ENCODE results near the gene PSMB7.

DNA sequence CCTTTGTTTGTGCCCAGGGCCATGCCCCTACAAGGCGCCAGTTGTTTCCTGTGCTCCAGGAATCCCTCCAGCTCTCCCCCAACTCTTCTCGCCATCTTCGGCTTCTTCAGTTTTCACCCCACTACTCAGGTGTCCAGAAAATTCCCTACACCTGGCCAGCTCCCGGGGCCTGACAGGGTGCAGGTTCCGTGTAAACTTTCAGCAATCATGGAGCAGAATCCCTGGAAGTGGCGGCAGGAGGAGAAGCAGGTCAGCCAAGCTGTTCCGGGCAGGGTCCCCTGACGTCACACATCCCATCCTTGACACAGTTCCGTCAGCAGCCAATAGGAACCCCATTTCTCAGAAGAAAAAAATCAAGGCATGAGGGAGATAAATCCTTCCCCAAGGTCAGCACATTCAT, 22.8 kb upstream of the PSMB7 start:
- TF ChIP-seq, protein P1, sequence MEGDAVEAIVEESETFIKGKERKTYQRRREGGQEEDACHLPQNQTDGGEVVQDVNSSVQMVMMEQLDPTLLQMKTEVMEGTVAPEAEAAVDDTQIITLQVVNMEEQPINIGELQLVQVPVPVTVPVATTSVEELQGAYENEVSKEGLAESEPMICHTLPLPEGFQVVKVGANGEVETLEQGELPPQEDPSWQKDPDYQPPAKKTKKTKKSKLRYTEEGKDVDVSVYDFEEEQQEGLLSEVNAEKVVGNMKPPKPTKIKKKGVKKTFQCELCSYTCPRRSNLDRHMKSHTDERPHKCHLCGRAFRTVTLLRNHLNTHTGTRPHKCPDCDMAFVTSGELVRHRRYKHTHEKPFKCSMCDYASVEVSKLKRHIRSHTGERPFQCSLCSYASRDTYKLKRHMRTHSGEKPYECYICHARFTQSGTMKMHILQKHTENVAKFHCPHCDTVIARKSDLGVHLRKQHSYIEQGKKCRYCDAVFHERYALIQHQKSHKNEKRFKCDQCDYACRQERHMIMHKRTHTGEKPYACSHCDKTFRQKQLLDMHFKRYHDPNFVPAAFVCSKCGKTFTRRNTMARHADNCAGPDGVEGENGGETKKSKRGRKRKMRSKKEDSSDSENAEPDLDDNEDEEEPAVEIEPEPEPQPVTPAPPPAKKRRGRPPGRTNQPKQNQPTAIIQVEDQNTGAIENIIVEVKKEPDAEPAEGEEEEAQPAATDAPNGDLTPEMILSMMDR (conservative IDR thresholded peaks at IDR 0.05; ENCODE audit: low read depth, low read length): no peak
- TF ChIP-seq POLR2A (IDR thresholded peaks at IDR 0.05; ENCODE audit: low read depth, low read length): no peak
